Stomach smooth muscle (tissue), 2 donors: ENCODE measurements around the gene SRSF2.
"Not testable (repeated sequence)": the region's sequence is repeated elsewhere in the genome, so short reads cannot be mapped to it uniquely, and the experiment has no call there.

Experiments used
- H3K27ac ChIP-seq: one replicate; pipeline ENCODE4 v1.7.0; 2013; ENCODE audit warnings: mild to moderate bottlenecking, low read length, inconsistent platforms
- H3K27me3 ChIP-seq, 2 donors: one replicate each; pipeline ENCODE4 v1.7.0; 2013; ENCODE audit warnings: low read length in 2 of 2; ENCODE audit not compliant: insufficient read depth in 2 of 2, control insufficient read depth in 1 of 2
- H3K36me3 ChIP-seq, 2 donors: one replicate each; pipeline ENCODE4 v1.7.0; 2013; ENCODE audit warnings: low read length in 2 of 2; ENCODE audit not compliant: control insufficient read depth in 2 of 2, insufficient read depth in 2 of 2
- H3K4me1 ChIP-seq: one replicate; pipeline ENCODE4 v1.7.0; 2013; ENCODE audit warnings: low read length; ENCODE audit not compliant: control insufficient read depth, insufficient read depth
- H3K4me3 ChIP-seq, 2 donors: one replicate each; pipeline ENCODE4 v1.7.0; 2013; ENCODE audit warnings: low read length in 2 of 2
- H3K9ac ChIP-seq, 2 donors: one replicate each; pipeline ENCODE4 v1.7.0; 2013; ENCODE audit warnings: low read length in 2 of 2, mild to moderate bottlenecking in 1 of 2
- H3K9me3 ChIP-seq, 2 donors: one replicate each; pipeline ENCODE4 v1.7.0; 2013; ENCODE audit warnings: low read length in 2 of 2; ENCODE audit not compliant: control insufficient read depth in 2 of 2
- donor health status: healthy.
- donor health status: Pancreatic carcinoma.

The SRSF2 gene

DNA sequence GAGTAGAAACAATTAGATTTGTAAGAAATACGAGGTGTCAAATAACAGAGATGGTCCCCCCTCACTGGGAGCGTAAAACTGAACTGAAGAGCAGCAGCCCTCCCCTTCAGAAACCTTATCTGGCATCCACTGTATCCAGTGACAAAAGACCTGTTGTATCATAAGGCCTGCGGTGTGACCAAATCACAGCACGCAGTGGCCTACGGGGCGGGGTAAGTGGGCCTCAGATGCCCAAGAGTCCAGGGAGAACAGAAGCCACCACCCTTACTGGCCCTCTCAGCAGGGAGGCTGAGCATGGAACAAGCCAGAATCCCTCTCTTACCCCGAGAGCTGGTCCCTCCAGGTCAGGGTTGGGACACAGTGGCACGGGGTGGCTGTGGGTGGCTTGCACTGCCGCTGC lies 16.2 kb downstream of the SRSF2 start:
- Histone ChIP-seq H3K4me1 (peaks cover 36% of the 10 kb centered on the region), H3K27ac (peak overlapping the region; percentile 24)

DNA sequence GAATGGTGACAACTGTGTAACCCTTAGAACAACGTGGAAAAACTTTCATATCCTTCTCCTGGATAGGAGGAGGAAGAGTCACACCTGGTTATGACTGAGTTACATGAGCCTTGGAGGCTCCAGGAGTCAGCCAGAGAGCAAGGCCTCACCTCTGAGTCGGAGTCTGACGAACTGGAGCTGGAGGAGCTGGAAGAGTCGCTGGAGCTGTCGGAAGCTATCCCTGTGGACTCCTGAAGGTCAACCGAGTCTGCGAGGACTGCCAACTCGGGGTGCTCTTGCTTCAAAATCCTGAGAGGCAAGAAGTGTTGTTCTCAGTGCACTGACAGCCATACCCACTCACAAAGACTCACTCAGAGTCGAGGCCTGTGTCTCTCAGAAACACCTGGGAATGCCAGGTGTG lies 16.9 kb downstream of the SRSF2 start:
- Histone ChIP-seq H3K9me3 (no peaks in the 10 kb centered on the region), H3K4me3 (no peak overlapping the region), H3K4me1 (peaks cover 38% of the 10 kb centered on the region), H3K27me3 (no peaks in the 10 kb centered on the region), H3K9ac (no peak overlapping the region), H3K27ac (no peak overlapping the region), H3K36me3 (peaks cover 53 to 76% of the 10 kb centered on the region in 2 donors)

More for the DNA sequence above, 16.2 kb downstream of the SRSF2 start:
- Histone ChIP-seq H3K27me3 (no peaks in the 10 kb centered on the region), H3K9me3 (no peaks in the 10 kb centered on the region), H3K36me3 (peaks cover 46 to 69% of the 10 kb centered on the region in 2 donors), H3K9ac (no peak overlapping the region), H3K4me3 (no peak overlapping the region)

DNA sequence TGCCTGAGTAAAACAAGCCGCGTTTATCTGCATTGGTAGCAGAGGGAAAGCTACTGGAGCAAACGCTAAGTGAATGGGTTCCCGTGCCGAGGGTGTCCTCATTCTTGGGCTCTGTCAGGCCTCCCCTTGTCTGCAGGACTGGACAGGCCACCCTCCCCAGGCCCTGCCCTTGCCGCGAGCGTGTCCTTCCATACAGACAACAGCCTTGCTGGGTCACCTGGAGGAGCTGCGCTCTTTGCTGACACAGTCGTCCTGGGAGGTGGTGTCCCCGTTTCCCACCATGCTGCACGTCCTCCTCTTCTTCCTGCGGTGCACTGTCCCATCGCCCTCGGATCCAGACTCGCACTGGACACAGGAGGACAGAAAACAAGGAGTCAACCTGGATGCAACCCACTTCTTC lies 18.6 kb downstream of the SRSF2 start:
- peaks cover 55 to 79% of the 10 kb centered on the region in 2 donors for H3K36me3 ChIP-seq
- H3K27ac ChIP-seq: no peak overlapping the region
- no peaks in the 10 kb centered on the region for H3K9me3 ChIP-seq
- H3K9ac ChIP-seq: no peak overlapping the region
- H3K4me3 ChIP-seq: no peak overlapping the region
- H3K27me3 ChIP-seq: no peaks in the 10 kb centered on the region
- peaks cover 32% of the 10 kb centered on the region for H3K4me1 ChIP-seq

DNA sequence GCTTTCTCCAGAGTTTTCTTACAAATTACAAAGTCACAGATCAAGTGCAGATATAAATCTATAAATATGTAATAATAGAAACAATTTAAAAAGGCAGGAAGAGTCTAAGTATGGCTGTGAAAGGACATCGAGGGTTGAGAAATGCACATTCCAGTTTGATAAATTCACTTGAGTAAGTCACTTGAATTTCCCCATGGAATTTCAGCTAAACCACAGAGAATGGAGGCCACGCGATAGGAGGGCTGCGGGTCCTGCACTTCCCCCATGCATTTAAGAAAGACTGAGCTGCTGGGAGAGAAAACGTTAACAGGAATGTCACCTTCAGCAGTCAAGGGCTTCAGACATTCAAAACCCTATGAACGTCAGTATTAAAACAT lies 20.3 kb downstream of the SRSF2 start:
- Histone ChIP-seq H3K9me3 (no peaks in the 10 kb centered on the region), H3K27me3 (no peaks in the 10 kb centered on the region), H3K9ac (no peak overlapping the region), H3K36me3 (peaks cover 55 to 75% of the 10 kb centered on the region in 2 donors), H3K4me3 (no peak overlapping the region), H3K4me1 (peaks cover 31% of the 10 kb centered on the region), H3K27ac (peak overlapping the region; percentile 79)

DNA sequence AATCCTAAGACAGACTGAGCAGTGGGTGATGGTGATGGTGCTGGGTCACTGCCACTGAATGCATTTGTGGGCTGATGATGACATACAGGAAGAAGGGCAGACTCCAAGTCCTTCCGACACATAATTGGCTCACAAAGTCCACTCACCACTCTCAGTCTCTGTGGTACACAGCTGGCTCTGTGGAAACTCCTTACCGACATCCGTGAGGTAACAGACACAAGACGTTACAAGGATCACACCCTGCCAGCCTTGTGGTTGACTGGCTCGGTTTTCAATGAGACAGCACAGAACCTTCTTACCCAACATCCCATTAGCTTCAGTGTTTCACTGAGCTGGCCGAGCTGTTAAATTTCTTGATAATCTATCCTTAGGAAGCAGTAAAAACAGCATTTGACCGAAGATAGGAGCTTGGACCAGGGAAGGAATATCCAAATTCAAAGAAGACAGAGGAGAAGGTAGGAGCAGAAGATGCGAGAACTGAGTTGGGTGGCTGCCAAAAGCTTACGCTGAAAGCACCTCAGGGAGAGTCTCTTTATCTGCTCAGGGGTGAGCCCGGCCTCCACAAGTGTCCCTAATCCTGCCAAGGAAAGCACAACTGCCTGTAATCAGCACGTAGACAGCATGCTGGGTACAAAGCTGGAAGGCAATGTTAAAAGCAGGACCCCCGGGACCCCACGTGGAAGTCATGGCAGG lies 20.8 kb downstream of the SRSF2 start:
- Histone ChIP-seq H3K36me3 (peaks cover 50 to 70% of the 10 kb centered on the region in 2 donors), H3K9ac (peak overlapping the region in 1 of 2 donors; percentile 47), H3K9me3 (no peaks in the 10 kb centered on the region), H3K27ac (peak overlapping the region; percentile 79), H3K27me3 (no peaks in the 10 kb centered on the region), H3K4me3 (no peak overlapping the region), H3K4me1 (peaks cover 32% of the 10 kb centered on the region)

DNA sequence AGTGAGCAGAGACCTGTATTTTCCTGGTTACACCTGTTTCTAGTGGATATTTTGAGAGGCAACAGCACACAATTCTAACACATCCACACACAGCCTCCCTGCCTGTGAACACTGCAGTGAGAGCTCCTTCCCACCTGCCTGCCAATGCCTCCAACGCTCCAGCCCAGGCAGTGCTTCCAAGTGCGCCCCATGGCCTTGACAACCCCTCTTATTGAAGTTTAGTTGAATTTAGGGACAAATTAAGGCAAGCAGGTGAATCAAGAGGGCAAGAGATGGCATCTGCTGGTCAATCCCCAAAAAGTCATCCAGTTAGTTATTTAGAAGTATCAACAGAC lies 21.7 kb downstream of the SRSF2 start:
- Histone ChIP-seq H3K9ac (peak overlapping the region in 1 of 2 donors; percentile 31), H3K27me3 (no peaks in the 10 kb centered on the region), H3K4me3 (no peak overlapping the region), H3K36me3 (peaks cover 42 to 62% of the 10 kb centered on the region in 2 donors), H3K27ac (peak overlapping the region; percentile 79), H3K9me3 (no peaks in the 10 kb centered on the region), H3K4me1 (peaks cover 34% of the 10 kb centered on the region)

DNA sequence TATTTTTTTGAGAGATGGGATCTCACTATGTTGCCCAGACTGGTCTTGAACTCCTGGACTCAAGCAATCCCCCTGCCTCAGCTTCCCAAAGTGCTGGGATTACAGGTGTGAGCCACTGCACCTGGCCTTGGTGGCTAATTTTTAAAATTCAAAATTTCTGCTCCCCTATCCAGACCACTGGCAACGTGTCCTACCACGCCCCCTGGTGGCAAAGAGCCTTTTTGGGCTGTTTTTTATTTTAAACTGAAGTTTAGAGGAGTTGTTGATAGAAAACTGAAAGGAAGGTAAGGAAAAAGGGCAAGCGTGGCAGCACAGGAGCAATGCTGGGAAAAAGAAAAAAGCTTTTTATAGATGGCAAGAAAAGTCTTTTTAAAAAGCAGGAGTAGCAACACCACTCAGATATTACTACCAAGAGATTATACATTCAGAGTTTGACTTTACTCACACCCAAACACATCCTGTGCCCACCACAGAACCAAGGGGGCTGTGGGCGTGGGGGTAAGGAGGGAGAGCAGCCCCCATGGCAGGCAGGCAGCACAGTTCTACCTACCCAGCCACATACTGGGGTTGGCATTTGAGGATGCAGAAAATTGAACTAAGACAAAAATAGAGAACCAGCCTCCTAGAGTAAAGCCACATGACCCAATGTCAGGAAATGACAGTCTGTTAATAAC lies 22.2 kb downstream of the SRSF2 start:
- Histone ChIP-seq H3K9me3 (no peaks in the 10 kb centered on the region), H3K4me3 (no peak overlapping the region), H3K27ac (peak overlapping the region; percentile 79), H3K27me3 (no peaks in the 10 kb centered on the region), H3K4me1 (peaks cover 36% of the 10 kb centered on the region), H3K36me3 (peaks cover 38 to 57% of the 10 kb centered on the region in 2 donors), H3K9ac (peak overlapping the region in 1 of 2 donors; percentile 31)

DNA sequence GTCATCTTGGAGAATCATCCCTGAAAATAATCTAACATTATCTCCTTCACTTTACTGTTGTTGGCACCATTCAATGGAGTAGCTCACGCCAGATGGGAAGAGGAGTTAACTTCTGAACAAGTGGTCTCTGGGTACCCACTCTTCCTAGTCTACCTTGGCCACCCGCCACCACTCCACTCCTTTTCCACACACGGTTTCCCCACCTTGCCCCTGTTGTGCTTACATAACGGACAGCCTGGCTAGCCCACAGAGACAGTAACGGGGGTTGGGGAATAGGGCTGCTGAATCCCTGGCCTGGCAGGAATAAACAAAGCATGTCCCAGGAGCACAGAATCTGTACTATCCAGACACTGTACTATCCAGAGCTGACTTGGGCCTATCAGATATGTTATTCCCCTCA lies 22.8 kb downstream of the SRSF2 start:
- H3K9ac ChIP-seq: no peak overlapping the region

DNA sequence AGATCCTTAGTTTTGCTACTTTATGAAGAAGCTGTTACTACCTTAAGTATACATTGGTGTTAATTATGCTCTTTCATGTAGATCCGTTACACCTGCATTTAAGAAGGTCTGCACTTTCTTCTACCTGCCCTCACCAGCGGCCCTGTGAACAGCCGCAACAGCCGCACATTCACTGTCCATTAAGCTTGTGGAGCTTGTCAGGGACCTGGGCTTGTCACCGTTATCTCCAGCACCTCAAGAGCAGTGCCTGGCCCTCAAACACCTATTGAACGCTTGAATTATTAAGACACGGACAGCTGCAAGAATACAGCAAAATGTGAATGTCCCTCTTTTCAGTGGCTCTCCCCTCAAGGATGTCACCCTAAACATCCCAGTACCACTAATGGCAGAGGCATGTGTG lies 23.4 kb downstream of the SRSF2 start:
- Histone ChIP-seq H3K27ac (peak overlapping the region; percentile 79), H3K4me1 (peaks cover 46% of the 10 kb centered on the region), H3K36me3 (peaks cover 26 to 47% of the 10 kb centered on the region in 2 donors)

More for the DNA sequence above, 22.8 kb downstream of the SRSF2 start:
- H3K4me1 ChIP-seq: peaks cover 42% of the 10 kb centered on the region
- no peaks in the 10 kb centered on the region for H3K9me3 ChIP-seq
- H3K4me3 ChIP-seq: no peak overlapping the region
- peaks cover 31 to 52% of the 10 kb centered on the region in 2 donors for H3K36me3 ChIP-seq
- H3K27ac ChIP-seq: peak overlapping the region; percentile 79
- no peaks in the 10 kb centered on the region for H3K27me3 ChIP-seq

DNA sequence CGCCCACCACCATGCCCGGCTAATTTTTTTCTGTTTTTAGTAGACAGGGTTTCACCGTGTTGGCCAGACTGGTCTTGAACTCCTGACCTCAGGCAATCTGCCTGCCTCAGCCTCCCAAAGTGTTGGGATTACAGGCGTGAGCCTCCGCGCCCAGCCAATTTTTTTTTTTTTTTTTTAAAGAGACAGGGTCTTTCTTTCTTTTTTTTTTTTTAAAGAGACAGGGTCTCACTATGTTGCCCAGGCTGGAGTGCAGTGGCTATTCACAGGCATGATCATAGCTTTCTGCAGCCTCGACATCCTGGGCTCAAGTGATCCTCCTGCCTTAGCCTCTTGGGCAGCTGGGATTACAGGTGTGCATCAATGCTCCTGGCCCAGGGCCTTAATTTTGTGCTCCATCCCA lies 24.8 kb downstream of the SRSF2 start:
- not testable (repeated sequence) for H3K27me3 ChIP-seq, H3K9me3 ChIP-seq, H3K4me3 ChIP-seq, H3K9ac ChIP-seq
- peak overlapping the region; percentile 90 for H3K27ac ChIP-seq
- H3K4me1 ChIP-seq: peaks cover 60% of the 10 kb centered on the region
- H3K36me3 ChIP-seq: peaks cover 21 to 38% of the 10 kb centered on the region in 2 donors

More for the DNA sequence above, 23.4 kb downstream of the SRSF2 start:
- Histone ChIP-seq H3K27me3 (no peaks in the 10 kb centered on the region), H3K4me3 (no peak overlapping the region), H3K9me3 (no peaks in the 10 kb centered on the region), H3K9ac (no peak overlapping the region)
